Stimulated activated CD4-positive, alpha-beta T cell treated with anti-CD3 and anti-CD28 coated beads, TNF-alpha, amount 100 ng/mL, for 4 hours (primary cell): ENCODE results near the gene CDC45.
"Not testable (repeated sequence)": the region's sequence is repeated elsewhere in the genome, so short reads cannot be mapped to it uniquely, and the experiment has no call there.

Experiments
- DNase-seq, 3 experiments: peaks; one replicate each; pipeline ENCODE4 v3.0.0-alpha.2; 2020; ENCODE audit warnings: low read depth in 3 of 3

CDC45 gene

DNA sequence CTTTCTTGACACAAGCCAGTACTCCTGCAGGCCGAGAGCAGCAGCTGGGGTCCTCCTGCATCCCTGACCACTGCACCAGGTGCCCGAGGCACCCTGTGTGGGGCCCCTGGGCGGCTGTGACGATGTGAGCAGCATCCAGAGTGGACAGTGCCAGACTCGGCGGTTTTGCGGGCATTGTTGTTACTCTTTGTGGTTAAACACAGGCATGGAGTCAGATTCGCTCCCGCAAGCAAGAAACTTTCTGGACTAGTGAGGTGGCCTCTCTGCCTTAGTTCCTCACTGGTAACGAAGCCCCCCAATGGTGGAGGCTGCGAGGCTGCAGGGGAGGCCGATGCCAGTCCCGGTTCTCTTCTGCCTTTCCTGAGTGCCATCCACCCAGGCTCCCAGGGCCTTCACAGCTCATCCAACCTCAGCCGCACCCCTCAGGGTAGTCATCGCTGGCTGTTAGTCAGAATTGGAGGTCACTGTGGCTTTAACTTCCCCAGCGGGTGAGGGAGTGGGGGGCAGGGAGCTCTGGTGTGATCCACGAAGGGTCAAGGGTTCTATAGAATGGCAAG, 48.2 kb downstream of the CDC45 start:
- DNase-seq = no peak

- no peak for DNase-seq
These were observed 50.1 kb downstream of the CDC45 start for GRCh38 chr22:19529811-19530210.

DNA sequence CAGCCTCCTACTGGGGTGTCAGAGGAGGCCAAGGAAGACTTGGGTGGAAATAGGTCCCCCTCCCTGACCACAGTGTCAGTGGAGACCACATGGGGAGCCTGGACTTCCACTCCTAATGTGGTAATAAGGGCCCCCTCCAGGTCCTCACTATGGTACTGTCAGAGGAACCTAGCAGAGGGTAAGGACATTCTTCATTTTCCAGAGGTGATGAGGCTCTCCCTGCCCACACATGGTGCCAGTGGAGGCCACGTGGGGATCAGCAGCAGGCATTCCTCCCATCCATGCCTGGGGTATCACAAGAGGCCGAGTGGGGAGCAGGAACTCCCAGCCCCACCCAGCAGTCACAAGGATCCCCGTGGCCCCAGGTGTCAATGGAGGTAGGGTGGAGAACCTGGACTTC, 51.0 kb downstream of the CDC45 start:
- no peak for DNase-seq

DNA sequence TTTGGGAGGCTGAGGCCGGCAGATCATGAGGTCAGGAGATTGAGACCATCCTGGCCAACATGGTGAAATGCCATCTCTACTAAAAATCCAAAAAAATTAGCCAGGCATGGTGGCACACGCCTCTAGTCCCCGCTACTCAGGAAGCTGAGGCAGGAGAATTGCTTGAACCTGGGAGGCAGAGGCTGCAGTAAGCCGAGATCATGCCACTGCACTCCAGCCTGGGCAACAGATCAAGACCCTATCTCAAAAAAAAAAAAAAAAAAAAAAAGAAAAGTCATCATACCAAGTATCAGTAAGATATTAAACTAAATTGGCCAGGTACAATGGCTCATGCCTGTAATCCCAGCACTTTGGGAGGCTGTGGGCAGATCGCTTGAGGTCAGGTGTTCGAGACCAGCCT, 51.6 kb downstream of the CDC45 start:
- not testable (repeated sequence) for DNase-seq

- no peak for DNase-seq
These were observed 53.4 kb downstream of the CDC45 start for GRCh38 chr22:19533049-19533626.

DNA sequence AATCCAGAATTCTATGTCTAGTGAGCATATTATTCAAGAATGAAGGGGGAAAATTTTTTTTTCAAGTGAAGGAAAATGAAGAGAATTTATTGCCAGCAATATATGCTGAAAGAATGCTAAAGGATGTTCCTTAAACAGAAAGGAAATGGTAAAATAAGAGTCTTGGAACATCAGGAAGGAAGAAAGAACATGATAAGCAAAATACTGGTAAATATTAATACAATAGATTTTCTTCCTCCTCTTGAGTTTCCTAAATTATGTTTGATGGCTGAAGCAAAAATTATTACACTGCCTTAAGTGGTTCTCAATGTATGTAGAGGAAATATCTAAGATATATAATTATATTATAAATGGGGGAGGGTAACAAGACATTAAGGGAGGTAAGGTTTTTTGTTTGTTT, 54.1 kb downstream of the CDC45 start:
- DNase-seq = no peak

DNA sequence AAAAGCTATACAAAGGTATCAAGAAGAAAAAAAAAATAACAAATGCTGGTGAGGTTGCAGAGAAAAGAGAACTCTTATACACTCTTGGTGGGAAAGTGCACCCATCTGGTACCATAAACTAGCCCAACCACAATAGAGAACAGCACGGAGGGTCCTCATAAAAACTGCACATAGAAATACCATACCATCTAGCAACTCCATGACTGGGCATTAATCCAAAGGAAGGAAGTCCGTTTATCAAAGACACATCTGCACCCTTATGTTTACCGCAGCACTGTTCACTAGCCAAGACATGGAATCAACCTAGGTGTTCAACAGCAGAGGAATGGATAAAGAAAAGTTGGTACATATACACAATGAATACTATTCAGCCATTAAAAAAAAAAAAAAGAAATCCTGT, 55.3 kb downstream of the CDC45 start:
- no peak for DNase-seq

DNA sequence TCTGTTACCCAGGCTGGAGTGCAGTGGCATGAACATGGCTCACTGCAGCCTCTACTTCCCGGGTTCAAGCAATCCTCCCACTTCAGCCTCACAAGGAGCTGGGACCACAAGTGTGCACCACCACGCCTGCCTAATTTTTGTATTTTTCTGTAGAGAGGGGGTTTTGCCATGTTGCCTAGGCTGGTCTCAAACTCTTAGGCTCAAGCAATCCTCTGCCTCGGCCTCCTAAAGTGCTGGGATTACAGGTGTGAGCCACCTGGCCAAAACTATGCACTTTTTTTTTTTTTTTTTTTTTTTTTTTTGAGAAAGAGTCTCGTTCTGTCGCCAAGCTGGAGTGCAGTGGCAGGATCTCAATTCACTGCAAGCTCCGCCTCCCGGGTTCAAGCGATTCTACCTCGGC, 56.8 kb downstream of the CDC45 start:
- no peak for DNase-seq

GRCh38 chr22:19537941-19538488, 58.3 kb downstream of the CDC45 start:
- DNase-seq = no peak

GRCh38 chr22:19540394-19540793, 60.7 kb downstream of the CDC45 start:
- no peak for DNase-seq

GRCh38 chr22:19543970-19544708, 64.4 kb downstream of the CDC45 start:
- DNase-seq = no peak

DNA sequence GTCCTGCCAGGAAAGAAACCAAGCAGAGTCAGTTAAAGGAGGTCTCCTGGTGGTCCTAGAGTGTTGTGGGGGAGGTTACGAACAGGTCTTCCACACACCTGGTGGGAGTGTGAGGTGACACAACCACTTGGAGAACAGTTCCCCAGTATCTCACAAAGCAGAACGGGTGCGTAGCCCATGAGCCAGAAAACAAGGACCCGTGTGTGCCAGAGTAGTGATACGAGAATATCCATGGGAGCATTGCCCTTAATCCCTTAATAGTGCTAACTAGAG, 66.2 kb downstream of the CDC45 start:
- DNase-seq = no peak

DNA sequence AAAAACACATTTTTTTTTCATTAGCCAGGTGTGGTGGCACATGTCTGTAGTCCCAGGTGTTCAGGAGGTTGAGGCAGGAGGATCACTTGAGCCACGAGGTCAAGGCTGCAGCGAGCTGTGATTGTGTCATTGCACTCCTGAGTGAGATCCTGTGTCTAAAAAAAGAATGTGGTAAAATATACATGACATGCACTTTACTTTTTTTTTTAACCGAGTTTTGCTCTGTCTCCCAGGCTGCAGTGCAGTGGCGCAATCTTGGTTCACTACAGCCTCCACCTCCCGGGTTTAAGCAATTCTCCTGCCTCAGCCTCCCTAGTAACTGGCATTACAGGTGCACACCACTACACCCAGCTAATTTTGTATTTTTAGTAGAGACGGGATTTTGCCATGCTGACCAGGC, 67.0 kb downstream of the CDC45 start:
- no peak for DNase-seq

- DNase-seq = no peak
These were observed 67.9 kb downstream of the CDC45 start for GRCh38 chr22:19547620-19548019.

- not testable (repeated sequence) for DNase-seq
These were observed 68.7 kb downstream of the CDC45 start for GRCh38 chr22:19548427-19548826.

GRCh38 chr22:19548964-19549363, 69.2 kb downstream of the CDC45 start:
- no peak for DNase-seq

DNA sequence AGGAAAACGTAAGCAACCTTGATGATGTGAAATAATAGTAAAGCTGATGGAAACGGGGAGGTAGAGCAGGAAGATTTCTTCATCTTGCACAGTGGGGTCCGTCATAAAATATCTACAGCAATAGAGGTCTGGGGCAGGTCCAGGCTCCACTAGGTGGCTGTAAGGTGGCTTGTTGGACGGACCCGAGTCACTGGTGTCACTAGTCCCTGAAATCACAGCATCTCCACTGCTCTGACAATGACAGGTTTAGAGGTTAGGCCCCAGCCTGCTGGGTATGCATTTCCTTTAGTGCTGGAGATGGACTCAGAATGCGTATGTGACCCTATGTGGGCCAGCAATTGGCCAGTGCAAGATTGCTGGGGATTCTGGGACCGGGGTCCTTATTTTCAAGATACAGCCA, 69.7 kb downstream of the CDC45 start:
- DNase-seq = no peak

- no peak for DNase-seq
These were observed 70.7 kb downstream of the CDC45 start for GRCh38 chr22:19550382-19550781.

DNA sequence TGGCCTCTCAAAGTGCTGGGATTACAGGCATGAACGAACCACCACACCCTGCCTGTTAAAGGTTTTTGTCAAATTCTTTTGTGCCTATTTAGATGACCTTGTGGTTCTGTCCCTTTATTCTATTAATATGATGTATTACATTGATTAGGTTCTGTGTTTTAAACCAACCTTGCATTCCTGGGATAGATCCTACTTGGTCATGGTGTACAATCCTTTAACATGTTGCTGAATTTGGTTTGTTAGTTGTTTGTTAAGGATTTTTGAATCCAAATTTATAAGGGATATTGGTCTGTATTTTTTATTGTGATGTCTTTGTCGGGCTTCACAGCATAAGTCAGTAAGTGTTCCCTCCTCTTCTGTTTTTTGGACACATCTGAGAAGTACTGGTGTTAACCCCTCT, 73.5 kb downstream of the CDC45 start:
- no peak for DNase-seq

DNA sequence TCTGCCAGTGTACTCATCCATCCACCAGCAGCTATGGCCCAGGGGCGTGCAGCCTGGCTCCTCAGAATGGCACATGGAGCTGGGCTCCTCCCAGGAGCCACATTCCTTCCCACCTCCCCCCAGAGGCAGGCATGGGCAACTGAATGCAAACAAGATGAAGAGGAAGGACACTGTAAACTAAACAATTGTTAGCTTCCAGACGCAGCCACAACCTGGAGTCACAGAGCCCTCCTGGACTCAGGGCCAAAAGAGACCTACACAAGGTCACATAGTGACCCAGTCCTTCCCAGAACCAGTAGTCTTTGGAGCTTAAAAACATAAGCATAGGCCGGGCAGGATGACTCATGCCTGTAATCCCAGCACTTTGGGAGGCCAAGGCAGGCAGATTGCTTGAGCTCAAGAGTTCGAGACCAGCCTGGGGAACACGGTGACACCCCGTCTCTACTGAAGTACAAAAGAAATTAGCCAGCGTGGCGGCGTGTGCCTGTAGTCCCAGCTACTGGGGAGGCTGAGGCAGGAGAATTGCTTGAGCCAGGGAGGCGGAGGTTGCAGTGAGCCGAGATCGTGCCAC, 75.2 kb downstream of the CDC45 start:
- DNase-seq = no peak

GRCh38 chr22:19555651-19556050, 75.9 kb downstream of the CDC45 start:
- DNase-seq = no peak

DNA sequence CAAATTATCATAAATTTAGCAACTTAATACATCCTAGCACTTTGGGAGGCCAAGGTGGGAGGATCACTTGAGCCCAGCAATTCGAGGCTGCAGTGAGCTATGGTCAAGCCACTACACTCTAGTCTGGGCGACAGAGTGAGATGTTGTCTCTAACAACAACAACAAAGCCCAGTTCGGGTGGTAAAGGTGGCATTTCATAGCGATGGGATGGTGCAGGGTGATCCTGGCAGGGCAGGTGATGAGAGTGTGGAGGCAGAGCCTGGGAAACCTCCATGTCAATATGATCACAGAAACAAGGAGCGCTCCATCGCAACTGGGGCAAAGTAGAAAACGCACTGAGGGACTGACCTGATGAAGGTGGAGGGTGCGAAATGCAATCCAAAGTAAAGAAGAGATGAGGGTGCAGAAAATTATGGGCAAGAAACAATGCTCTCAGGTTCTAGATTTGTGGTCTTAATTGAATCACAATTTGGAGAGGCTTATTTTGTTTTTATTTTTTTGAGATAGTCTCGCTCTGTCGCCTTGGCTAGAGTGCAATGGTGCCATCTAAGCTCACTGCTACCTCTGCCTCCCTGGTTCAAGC, 77.3 kb downstream of the CDC45 start:
- DNase-seq = no peak

DNA sequence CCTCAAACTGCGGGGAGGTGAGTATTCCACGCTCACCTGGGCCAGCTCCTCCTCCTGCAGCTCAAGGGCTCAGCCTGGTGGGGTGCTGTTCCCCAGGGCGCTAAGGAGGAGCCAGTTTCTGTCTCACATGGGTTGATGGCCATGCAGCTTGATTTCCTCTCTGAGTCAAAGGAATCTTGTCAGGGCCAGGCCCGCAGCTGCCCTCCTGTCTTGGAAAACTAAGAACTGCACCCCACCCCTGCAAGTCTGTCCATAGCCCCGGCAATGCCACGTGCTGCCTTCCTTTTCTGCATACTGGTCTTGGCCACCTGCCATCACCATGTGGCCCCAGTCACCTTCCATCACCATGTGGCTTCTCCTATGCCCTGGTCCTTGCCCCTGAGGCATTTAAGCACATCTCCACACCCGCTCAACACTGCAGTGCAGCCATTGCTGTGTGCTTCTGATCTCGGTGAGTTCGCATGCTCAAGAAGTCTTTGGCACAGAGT, 79.6 kb downstream of the CDC45 start:
- DNase-seq = no peak
